ENCODE measurements around the gene SCAND1.

SCAND1 gene

GRCh38 chr20:35975576-35976373 lies 21.5 kb upstream of the SCAND1 start:
- no peak overlapping the region for H3K4me3 ChIP-seq (ENCODE audit: low read depth, low read length)
- TF ChIP-seq CTCF (IDR thresholded peaks at IDR 0.05; ENCODE audit: insufficient read depth, low read depth, low read length, missing control alignments): no peak
- DNase-seq (ENCODE audit: low read depth): no peak

- no peak for TF ChIP-seq CTCF (IDR thresholded peaks at IDR 0.05; ENCODE audit: insufficient read depth, low read depth, low read length, missing control alignments)
- DNase-seq (ENCODE audit: low read depth): no peak
- no peak overlapping the region for H3K4me3 ChIP-seq (ENCODE audit: low read depth, low read length)
Measured at GRCh38 chr20:35974256-35974655, 20.0 kb upstream of the SCAND1 start.

DNA sequence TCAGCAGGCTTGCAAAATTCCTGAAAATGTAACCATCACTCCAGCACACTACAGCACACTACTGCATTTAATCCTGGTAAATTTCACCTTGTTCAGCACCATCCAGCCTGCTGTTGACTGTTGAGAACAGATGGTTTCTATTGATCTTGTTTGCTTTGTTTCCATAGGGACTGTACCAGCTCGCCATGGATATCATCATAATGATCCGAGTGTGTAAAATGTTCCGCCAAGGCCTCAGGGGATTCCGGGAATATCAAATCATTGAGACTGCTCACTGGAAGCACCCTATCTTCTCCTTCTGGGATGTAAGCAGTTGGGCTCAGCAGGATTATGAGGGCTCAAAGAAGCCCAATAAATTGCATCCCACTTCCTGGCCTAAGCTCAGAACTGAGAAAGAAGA lies 18.2 kb upstream of the SCAND1 start:
- DNase-seq (ENCODE audit: low read depth): no peak
- TF ChIP-seq CTCF (IDR thresholded peaks at IDR 0.05; ENCODE audit: insufficient read depth, low read depth, low read length, missing control alignments): no peak

GRCh38 chr20:35971981-35972380 lies 17.7 kb upstream of the SCAND1 start:
- DNase-seq (ENCODE audit: low read depth): no peak
- TF ChIP-seq CTCF (IDR thresholded peaks at IDR 0.05; ENCODE audit: insufficient read depth, low read depth, low read length, missing control alignments): no peak
- H3K4me3 ChIP-seq (ENCODE audit: low read depth, low read length): no peak overlapping the region

More for the DNA sequence above, 18.2 kb upstream of the SCAND1 start:
- no peak overlapping the region for H3K4me3 ChIP-seq (ENCODE audit: low read depth, low read length)

- TF ChIP-seq CTCF (IDR thresholded peaks at IDR 0.05; ENCODE audit: insufficient read depth, low read depth, low read length, missing control alignments): no peak
- DNase-seq (ENCODE audit: low read depth): no peak
- no peak overlapping the region for H3K4me3 ChIP-seq (ENCODE audit: low read depth, low read length)
Measured at GRCh38 chr20:35968930-35969329, 14.6 kb upstream of the SCAND1 start.

DNA sequence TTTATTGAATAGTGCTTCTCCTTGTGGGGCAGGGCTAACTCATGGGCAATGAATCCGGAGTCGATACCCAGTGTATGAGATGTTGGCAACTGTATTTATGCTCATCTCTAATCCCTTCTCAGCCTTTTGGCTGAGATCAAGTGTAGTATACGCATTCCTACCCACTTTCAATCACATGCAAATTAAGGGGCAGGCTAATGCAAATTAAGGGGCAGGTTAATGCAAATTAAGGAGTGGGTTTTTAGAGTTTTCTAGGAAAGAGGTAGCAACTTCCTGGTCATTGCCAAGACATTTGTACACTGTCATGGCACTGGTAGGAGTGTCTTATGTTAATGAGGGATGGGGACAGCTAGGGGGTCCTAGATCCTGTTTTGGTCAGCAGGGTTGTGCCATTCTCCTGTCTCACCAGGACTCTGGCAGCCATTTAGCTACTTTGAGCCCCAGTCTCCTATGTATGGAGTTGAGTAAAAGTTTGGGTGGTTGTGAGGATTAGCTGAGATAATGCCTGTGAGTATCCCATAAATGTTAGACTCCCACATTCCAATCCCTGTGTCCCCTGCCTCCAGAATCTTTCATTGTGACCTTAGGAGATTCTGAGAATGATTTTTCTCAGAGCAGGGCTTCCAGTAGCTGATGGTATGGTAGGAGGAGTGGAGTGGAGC lies 13.8 kb upstream of the SCAND1 start, which contains the start of gene CNBD2:
Gene CNBD2, plus strand, starts transcription at position 612 of the 662 bp plus-strand sequence. CDS start 173 bp downstream, outside the sequence.
- DNase-seq (ENCODE audit: low read depth): no peak
- no peak for TF ChIP-seq CTCF (IDR thresholded peaks at IDR 0.05; ENCODE audit: insufficient read depth, low read depth, low read length, missing control alignments)
- H3K4me3 ChIP-seq (ENCODE audit: low read depth, low read length): no peak within 1 kb of the TSS

Measured in GM12865 (cell line).